Tibial nerve (tissue), 3 donors: ENCODE results near the gene COMT.

Experiments used
- POLR2A ChIP-seq, 2 donors: fragments of 450-650 bp; IDR thresholded peaks; one replicate each; pipeline ENCODE4 v1.6.1; 2017; ENCODE audit warnings: antibody characterized with exemption in 2 of 2, mild to moderate bottlenecking in 2 of 2, moderate library complexity in 2 of 2
- TF ChIP-seq, protein P1 (sequence below), 5 experiments: fragments of 200-600 bp in 3 of 5; fragments of 450-650 bp in 2 of 5; sonication (generic) in 3 of 5; IDR thresholded peaks; one replicate each; pipeline ENCODE4 v1.5.1; 2016 to 2019; ENCODE audit warnings: antibody characterized with exemption in 5 of 5, mild to moderate bottlenecking in 3 of 5, moderate library complexity in 2 of 5

- TF ChIP-seq, protein P1, sequence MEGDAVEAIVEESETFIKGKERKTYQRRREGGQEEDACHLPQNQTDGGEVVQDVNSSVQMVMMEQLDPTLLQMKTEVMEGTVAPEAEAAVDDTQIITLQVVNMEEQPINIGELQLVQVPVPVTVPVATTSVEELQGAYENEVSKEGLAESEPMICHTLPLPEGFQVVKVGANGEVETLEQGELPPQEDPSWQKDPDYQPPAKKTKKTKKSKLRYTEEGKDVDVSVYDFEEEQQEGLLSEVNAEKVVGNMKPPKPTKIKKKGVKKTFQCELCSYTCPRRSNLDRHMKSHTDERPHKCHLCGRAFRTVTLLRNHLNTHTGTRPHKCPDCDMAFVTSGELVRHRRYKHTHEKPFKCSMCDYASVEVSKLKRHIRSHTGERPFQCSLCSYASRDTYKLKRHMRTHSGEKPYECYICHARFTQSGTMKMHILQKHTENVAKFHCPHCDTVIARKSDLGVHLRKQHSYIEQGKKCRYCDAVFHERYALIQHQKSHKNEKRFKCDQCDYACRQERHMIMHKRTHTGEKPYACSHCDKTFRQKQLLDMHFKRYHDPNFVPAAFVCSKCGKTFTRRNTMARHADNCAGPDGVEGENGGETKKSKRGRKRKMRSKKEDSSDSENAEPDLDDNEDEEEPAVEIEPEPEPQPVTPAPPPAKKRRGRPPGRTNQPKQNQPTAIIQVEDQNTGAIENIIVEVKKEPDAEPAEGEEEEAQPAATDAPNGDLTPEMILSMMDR (IDR thresholded peaks at IDR 0.05), result no peak
- no peak for TF ChIP-seq POLR2A (IDR thresholded peaks at IDR 0.05)
Observed at GRCh38 chr22:19930551-19931486, 10.8 kb upstream of the COMT start.
